Nephron progenitor cell (in vitro differentiated cells): ENCODE results near the gene HIF3A.

Experiments used
- DNase-seq: peaks from one replicate; pipeline ENCODE4 v3.0.0; 2021
- H3K27ac Mint-ChIP-seq: 2 replicates; pipeline ENCODE4 v1.8.0; 2021; ENCODE audit warnings: mild to moderate bottlenecking, moderate library complexity, mixed read lengths
- H3K27me3 Mint-ChIP-seq: 2 replicates; pipeline ENCODE4 v1.8.0; 2021; ENCODE audit warnings: mild to moderate bottlenecking, low read depth, mixed read lengths; ENCODE audit not compliant: poor library complexity
- H3K36me3 Mint-ChIP-seq: 2 replicates; pipeline ENCODE4 v1.8.0; 2021; ENCODE audit warnings: low read depth, mixed read lengths
- H3K4me1 Mint-ChIP-seq: 2 replicates; pipeline ENCODE4 v1.8.0; 2021; ENCODE audit warnings: mixed read lengths
- H3K4me3 Mint-ChIP-seq: 2 replicates; pipeline ENCODE4 v1.8.0; 2021; ENCODE audit warnings: mild to moderate bottlenecking, moderate library complexity, mixed read lengths
- H3K9me3 Mint-ChIP-seq: 2 replicates; pipeline ENCODE4 v1.8.0; 2021; ENCODE audit warnings: mild to moderate bottlenecking, moderate library complexity, mixed read lengths
- CTCF ChIP-seq: fragments of 200-600 bp; sonication (generic); IDR thresholded peaks from 2 replicates; pipeline ENCODE4 v1.5.0; 2021; ENCODE audit warnings: antibody characterized with exemption

The HIF3A gene

GRCh38 chr19:46350029-46350757 lies 53.4 kb downstream of the HIF3A start:
- TF ChIP-seq CTCF = no peak
- Mint-ChIP-seq H3K27me3 (no peaks in the 10 kb centered on the region), H3K36me3 (peaks cover 21% of the 10 kb centered on the region), H3K4me3 (no peak overlapping the region), H3K9me3 (no peaks in the 10 kb centered on the region), H3K27ac (no peak overlapping the region), H3K4me1 (peaks cover 59% of the 10 kb centered on the region)
- DNase-seq = no peak

GRCh38 chr19:46350758-46351159 lies 53.9 kb downstream of the HIF3A start:
- no peak for DNase-seq
- no peak overlapping the region for H3K27ac Mint-ChIP-seq
- no peaks in the 10 kb centered on the region for H3K9me3 Mint-ChIP-seq
- H3K36me3 Mint-ChIP-seq = peaks cover 21% of the 10 kb centered on the region
- H3K4me3 Mint-ChIP-seq = no peak overlapping the region
- H3K4me1 Mint-ChIP-seq = peaks cover 53% of the 10 kb centered on the region
- H3K27me3 Mint-ChIP-seq = no peaks in the 10 kb centered on the region
- no peak for TF ChIP-seq CTCF

- H3K4me3 Mint-ChIP-seq = no peak overlapping the region
Observed at GRCh38 chr19:46351241-46352041, 54.6 kb downstream of the HIF3A start.

GRCh38 chr19:46353730-46354528 lies 57.1 kb downstream of the HIF3A start:
- no peak for TF ChIP-seq CTCF
- peak overlapping the region; percentile 39 for H3K27ac Mint-ChIP-seq
- no peaks in the 10 kb centered on the region for H3K9me3 Mint-ChIP-seq
- peaks cover 33% of the 10 kb centered on the region for H3K4me1 Mint-ChIP-seq
- H3K36me3 Mint-ChIP-seq = peaks cover 24% of the 10 kb centered on the region
- no peaks in the 10 kb centered on the region for H3K27me3 Mint-ChIP-seq
- DNase-seq = no peak
- H3K4me3 Mint-ChIP-seq = no peak overlapping the region

More at GRCh38 chr19:46351241-46352041, 54.6 kb downstream of the HIF3A start:
- no peak for DNase-seq
- Mint-ChIP-seq H3K9me3 (no peaks in the 10 kb centered on the region), H3K36me3 (peaks cover 21% of the 10 kb centered on the region), H3K27ac (peak overlapping the region; percentile 82), H3K27me3 (no peaks in the 10 kb centered on the region), H3K4me1 (peaks cover 53% of the 10 kb centered on the region)
- no peak for TF ChIP-seq CTCF

GRCh38 chr19:46355234-46356148 lies 58.6 kb downstream of the HIF3A start:
- no peaks in the 10 kb centered on the region for H3K9me3 Mint-ChIP-seq
- H3K4me3 Mint-ChIP-seq = no peak overlapping the region
- H3K36me3 Mint-ChIP-seq = peaks cover 24% of the 10 kb centered on the region
- peak overlapping the region; percentile 66 for H3K27ac Mint-ChIP-seq
- DNase-seq = no peak
- no peak for TF ChIP-seq CTCF
- no peaks in the 10 kb centered on the region for H3K27me3 Mint-ChIP-seq
- H3K4me1 Mint-ChIP-seq = peaks cover 19% of the 10 kb centered on the region
